NOMO-1 treated with dmso at 0.1 percent for 144 hours (cell line): ENCODE data around the gene RENBP.

Experiments
- DNase-seq: peaks from one replicate; lab custom pipeline; 2025; ENCODE audit not compliant: unreplicated experiment; lab: John Stamatoyannopoulos, UW

RENBP gene

DNA sequence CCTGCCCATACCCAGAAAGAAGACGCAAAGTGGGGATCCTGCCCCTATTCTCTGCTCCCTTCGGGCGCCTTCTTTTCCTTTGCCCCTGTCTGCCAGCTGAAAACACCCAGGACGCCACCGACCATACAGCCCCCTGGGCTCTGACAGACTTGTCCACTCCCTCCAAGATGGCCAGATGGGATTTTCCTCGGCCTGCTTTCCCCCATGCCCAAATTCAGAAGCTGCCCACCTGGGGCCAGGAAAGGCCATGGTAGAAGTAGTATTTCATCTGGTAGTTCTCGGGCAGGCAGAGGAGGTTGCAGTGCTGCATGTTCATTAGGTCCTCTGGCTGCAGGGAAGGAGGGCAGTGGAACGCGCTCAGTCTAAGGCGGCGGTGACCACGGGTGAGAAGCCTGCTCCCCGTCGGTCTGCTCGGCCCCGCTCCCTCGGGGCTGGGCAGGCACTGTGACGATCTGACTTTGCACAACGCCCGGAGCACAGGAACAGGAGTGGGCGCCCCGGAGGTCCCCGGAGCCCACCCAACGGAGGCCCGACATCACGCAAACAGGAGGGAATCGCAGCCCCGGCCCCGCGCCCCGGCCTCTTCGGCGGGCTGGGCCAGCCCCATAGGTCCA, 10.2 kb downstream of the RENBP start:
- no peak for DNase-seq

DNA sequence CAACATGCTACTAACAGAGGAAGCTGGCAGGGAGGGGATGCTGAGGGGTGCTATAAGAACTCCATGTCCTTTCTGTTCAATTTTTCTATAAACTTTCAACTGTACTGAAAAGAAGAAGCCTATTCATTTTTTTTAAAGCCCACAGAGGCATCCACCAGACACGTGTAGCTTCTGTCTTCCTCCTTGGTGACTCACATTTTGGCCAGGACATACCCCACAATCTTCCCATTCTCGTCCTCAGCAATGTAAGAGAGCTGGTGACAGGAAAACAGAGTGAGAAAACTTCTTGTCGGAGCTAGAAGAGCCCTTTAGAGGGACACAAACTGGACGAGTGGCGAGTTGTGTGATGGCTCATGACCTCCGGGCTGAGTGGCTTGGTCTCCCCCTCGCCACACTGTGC, 10.7 kb downstream of the RENBP start:
- no peak for DNase-seq

DNA sequence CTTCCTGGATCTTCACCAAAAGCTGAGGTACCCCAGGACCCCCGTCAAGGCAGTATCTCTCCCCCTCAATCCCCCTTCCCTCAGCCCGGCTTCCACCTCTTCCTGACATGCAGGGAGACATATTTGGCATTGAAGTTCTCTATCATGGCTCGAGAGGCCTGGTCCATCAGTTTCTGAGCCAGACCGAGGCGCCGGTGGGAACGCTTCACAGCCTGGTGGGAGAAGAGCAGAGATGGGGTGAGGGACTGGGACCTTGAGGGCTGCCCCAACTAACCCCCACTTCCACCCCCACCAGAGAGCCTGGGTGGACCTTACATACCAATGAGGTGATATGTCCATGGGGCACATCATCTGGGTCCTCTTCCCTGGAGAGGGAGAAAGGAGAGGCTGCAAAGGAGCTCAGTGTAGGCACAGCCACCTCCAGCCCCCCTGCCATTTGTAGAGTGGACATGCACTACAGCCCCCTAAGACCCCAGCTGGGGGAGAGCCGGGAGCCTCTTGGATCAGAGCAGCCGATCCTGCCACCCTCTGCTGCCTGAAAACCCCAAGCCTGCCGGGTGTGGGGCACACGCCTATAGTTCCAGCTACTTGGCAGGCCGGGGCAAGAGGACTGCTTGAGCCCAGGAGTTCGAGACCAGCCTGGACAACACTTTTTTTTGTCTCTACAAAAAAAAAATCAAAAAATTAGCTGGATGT, 12.1 kb downstream of the RENBP start:
- no peak for DNase-seq

DNA sequence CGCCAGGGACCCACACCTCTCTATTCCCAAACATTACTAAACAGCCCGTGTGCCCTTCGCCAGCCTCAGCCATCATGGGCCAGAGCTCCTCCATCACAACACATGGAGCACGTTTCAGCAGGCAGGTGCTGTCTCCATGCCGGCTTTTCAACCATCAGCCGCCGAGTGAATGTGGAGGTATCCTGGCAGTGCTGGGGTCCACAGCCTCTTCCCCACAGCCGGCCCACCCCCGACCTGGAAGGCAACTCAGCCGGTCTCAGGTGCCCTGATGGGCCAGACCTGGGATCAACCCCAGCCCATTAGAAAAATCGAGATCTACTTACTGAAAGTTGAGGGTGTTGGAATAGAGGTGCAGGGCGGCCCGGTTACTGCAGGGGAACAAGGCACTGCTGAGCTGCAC, 12.7 kb downstream of the RENBP start:
- no peak for DNase-seq

DNA sequence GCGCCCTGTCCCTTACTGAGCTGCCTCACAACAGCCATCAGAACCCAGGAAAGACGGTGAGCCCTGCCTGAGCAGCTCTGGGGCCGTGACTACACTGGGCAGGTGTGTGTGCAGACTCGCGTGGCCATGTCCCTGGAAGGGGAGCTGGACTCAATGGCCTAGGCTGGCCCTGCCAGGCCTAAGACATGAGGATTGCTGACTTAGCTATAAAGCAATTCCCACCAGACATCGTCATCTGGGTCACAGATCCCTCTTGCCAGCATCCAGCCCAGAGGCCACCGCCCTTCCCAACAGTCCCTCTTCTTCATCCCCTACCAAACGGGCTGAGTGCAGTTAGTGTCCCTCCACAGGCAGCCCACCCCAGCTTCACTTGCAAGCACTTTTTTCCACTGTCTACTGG, 13.3 kb downstream of the RENBP start:
- no peak for DNase-seq

DNA sequence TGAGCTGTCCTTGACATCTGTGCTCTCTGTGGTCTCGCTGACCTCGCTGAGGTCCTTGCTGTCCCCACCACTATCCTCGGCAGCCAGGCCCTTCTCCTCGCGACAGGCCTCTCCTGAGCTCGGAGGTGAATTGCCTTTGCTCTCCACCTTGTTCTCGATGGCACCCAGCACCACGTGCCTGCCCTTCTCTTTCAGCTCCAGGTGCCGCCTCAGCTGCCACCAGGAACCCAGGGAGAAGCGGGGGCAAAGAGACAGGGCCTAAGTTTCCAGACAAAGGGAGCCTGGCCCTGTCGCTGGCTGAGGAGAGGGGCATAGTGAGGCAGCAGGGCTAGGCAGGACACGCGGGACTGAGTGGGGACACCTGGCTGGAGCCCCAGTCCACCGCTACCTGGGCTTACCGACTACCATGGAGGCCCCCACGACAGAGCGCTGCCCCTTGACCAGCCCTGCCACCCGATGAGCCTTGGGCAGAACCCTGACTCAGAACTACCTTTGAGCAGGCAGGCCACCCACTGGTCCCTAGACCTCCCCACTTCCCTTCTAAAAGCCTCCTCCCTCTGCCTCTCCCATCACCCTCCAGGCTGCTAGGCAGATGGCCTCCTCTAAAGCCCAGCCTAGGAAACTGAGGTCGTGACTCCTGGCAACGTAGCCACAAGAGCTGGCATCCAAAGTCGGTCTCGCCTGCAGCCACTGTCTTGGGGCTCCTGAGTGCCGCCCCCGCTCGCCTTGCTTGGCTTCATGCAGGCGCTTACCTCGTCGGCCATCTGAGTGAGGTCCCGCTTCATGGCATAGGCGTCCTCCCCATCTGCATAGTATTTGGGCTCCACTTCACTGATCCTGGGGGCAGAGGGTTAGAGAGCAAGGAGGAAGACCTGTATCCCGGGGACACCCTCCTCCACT, 14.2 kb downstream of the RENBP start:
- DNase-seq = no peak

DNA sequence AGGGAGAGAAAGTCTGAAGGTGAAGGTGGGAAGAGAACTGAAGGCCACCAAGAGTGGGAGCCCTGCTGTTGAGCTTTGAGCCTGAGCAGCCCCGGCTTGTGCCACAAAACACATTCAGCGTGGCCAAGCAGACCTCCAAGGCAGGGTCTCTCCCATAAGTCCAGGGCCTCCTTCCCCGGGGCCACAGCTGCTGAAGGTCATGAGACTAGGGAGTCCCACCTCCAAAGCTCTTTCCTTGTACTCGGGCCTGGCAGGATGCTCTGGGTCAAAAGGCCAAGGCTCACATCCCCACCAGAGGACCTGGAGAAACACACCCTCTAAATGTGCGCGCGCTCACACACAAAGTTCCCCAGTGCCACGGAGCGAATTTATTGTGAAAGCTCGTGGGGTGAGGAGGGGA, 14.9 kb downstream of the RENBP start:
- no peak for DNase-seq

DNA sequence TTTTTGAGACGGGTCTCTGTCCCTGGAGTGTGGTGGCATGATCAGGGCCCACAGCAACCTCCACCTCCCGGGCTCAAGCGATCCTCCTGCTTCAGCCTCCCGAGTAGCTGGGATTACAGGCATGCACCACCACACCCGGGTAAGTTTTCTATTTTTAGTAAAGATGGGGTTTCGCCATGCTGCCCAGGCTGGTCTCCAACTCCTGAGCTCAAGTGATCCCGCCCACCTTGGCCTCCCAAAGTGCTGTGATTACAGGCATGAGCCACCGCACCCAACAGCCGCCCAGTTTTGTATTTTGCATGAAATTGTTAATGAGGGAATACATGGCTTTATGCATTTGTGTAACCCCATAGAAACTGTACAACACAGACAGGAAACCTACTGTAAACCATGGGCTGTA, 15.6 kb downstream of the RENBP start:
- no peak for DNase-seq

DNA sequence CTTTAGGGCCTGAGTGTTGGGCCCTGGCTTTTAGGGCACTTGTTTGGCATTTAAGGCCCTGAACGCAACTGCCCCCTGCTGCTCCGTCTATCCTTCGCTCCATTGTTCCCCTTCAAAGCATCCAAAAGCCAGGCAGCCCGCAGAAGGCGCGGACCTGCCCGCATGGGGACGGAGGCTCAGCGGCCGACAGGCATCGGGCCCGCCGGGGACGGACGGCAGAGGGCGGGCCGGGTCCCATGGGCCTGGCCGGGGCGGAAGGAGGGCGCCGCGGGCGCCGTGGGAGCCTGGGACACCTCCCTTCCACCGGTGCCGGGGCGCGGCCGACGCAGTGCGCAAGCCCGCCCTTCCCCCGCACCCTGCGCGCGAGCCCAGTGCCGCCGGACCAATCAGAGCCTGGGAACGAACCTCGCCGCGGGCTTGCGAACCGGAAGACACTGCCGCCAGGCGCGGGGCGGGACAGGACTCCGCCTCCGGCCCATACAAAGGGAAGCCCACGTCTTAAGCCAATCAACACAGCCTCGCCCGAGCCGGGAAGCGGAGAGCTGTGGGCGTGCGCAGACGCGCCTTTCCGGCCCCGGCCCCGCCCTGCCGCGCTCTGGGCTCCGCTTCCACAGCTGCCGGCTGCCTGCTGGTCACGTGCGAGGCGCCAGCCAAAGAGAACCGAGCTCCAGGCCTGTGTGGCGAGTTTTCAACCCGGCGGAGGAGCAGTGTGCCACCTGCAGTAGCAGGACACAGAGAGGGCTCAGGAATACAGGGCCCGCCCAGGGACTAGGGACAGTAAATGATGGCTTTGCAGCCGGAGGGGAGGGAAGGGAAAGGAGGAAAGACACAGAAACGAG, 16.3 kb downstream of the RENBP start:
- peak; percentile 98 for DNase-seq

DNA sequence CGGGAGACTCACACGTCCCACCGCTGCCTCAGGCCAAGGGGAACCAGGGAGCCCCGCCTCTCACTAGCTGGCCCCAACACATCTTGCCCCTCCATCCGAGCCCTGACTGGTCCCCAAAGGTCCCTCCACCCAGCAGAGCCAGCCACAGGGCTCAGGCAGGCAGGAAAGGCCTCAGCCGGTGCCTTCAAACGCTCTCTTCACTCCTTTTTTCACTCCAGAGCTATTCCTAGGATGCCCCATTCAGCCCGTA, 16.8 kb downstream of the RENBP start:
- DNase-seq = no peak

DNA sequence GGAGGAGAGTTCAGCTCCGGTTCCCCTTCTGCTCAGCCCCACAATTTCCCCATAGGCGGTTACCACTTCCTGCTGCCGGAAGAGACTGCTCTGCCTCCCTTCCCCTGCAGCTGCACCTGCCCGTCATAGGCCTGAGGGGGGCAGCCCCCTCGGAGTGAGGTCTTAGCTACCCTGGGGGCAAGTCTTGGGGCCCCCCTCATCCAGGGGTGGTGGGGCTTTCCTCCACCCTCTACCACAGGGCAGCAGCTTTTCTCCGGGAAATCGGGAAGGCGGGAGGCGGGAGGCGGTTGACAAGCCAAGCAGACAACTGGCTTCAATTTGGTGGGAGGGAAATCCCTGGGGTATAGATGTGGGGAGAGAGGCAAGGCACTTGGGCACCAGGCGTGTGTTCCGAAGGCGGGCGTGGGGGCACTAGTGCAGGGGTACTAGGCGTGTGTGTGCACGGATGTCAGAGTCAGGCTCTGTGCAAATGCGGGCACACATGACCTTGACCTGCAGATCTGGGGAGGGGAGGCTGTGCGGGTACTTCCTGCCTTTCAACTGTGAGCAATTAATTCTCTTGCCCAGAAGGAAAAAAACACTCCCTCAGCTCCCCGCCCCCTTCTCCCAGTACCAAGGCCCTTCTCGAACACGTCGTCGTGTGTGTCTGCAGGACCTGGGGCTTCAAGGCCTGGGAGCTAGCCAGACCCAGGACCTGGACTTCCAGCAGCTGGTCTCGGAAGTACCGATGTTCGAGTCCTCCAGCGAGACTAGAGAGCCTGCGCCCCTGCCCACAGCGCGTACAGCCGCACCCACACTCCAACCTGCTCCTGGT, 17.4 kb downstream of the RENBP start:
- DNase-seq = peak; percentile 95

DNA sequence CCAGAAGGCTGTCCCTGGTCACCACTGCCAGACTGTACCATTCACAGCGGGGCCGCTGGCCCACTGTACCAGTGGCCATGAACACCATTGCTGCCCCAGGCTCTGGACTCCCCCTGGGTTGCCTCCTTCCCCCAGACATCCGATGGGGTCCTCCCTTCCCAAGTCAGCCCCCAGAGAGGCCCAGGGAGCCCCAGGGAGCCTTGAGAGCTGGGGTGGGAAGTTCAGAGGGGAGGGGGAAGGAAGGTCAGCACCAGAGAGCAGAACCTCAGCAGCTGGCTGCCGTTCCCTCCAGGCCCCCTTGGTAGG, 17.9 kb downstream of the RENBP start:
- DNase-seq = peak; percentile 66

DNA sequence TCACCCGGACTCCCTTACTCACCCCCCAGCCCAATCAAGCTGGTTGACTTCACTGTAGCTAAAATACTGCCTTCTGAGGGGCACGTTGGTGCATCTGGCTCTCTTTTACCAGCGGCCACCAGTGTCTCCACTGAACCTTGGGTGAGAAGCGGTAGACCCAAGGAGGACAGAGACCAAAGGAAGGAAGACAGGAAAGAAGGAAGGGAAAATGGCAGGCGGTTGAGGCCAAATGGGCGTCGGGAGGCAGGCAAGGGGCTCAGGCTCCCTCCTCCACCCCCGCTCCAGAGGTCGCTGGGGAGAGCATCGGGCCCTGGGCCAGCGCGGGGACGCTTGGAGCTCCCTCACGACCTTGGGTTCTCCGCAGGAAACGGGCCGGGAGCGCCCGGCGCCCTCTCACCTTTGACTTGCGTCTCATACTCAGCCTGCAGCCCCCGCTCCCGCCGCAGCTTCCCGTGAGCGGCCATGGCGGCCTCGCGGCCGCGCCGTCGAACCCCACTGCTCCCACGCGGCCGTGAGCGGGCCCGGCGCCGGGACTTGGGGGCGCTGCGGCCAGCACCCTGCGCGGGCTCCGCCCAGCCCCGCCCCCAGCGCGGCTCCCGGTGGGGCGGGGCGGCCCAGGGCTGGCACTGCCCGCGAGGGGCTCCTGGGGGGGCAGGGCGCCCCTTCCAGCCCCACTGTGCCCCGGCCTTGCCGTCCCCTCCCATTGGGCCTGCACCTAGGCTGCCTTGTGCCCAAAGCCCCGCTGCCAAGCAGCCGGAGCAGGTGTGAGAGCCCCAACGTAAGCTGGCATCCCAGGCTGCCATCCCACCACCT, 18.5 kb downstream of the RENBP start, which contains the start of gene ARHGAP4:
TSS of gene ARHGAP4 (minus strand) at position 526 of the 813 bp plus-strand sequence. CDS start at position 464, 62 bp downstream.
- DNase-seq = no peak

DNA sequence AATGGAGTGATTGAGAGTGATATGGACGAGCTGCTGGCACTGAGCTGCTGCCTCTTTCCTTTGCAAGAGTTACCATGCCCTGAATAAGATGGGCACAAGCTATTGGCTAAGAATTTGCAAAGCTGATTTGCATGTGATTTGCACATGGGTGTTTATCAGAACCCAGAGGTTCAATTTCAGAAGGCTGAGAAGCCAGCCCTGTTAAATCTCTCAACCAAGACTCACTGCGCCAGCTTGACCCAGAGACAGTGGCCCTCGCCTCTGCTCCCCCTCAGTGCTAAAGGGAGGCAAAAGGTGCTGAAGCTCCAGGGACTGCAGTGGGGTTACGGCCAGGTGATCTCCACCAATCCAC, 19.1 kb downstream of the RENBP start:
- DNase-seq = no peak

DNA sequence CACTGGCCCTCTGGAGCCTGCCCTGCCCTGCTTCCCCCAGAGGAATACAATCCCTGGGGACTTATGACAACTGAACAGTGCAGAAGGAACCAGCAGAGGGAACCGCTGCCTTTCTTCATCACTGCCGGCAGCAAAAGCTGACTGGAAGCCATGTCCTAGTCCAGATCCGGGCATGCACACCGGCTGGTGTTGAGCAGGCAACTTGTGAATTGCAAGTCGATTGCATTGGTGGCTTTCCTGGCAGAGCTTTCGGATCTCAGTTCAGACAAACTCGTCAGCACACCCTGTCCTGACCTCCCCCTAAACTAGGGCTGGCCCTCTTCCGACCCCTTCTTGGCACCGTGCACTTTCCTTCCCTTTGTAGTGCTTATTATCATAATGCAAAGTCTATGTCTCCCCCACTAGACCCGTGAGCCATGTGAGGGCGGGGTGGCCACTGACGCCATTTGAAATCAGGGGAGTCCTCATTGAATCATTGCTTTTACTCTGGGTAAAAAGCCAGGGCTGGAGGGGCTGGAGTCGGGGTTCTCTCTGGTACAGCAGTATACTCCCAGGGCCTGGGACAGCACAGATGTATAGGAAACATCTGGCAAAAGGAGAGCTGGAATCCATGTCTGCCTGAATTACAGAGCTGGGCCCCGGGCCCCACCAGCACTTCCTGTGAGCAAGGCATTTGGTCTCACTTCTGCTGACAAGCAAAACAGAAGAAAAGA, 20.1 kb downstream of the RENBP start:
- peak; percentile 45 for DNase-seq

DNA sequence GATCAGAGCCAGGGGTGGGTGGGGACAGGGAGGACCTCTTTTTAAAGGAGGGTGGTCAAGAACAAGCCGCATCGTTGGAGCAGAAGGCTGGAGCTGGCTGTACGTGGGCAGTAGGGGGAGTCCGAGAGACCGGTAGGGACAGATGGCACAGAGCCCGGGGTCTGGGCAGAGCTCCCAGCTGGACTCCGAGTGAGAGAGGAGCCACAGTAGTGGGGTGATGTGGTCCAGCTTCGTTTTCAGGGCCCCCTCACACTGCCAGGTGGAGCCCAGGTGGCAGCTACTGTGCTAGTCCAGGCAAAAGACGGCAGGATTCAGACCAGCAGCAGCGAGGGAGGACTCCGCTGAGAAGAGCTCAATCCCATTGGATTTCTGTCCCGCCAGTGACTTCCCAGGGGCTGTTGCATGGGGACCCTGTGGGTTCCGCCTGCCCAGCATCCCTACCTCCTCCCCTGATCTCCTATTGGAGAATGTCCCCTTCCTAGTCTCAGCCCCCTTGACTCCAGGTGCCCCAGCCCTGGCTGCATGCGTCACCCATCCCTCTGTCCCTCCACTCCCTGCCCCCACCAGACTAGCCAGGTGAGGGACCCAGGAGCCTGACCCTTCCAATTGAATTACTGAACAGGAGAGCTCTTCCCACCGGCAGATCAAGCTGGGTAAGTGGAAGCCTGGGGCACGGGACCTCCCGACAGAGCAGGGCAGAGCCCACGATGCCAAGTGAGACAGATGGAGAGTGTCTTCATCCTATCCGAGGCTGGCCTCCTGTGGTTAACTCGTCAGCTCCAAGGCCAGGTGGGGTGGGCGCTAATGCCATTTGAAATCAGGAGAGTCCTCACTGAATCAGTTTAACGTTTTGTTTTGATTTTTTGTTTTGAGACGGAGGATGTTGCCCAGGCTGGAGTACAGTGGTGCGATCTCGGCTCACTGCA, 21.2 kb downstream of the RENBP start:
- DNase-seq = no peak

DNA sequence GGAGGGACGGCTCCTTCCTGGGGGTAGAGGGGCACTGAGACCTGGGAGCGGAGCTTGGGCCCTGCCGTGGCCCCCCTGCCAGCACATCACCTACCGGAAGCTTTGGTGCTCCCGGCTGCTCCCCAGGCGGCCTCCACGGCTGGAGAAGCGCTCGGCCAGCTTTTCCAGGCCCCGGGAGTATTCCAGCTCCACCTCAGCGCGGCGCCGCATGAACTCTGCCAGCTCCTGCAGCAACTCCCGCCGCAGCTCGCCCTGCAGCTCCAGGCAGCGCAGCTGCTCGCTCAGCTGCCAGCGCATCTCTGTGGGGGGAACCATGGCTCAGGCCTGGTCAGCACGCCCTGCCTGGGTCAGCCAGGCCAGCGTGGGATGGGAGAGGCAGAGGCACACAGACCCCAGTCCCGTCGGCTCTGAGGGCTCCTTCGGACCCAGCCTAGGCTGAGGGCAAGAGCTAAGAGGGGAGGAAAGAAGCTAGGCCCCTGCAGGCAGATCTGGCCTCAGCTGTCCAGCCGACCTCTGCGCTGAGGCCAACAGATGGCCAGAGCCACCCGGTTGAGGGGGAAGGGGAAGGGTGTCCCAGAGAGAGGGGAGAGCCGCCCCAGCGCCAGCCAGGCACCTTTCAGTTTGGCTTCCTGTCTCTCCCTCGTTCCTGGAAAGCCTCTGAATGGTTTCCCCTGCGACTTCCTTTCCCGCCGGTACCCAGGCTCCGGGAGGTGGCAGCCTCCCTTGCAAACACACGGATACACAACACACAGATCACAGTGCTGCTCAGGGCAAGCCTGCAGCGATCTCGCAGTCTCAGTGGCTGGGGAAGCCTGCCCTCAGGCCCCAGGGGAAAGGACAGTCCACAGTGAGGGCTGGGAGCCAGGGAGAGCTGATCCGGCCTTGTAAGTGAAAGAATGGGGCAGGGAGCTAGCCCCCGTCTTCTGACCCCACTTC, 22.7 kb downstream of the RENBP start:
- DNase-seq = no peak
